Loucy (cell line): ENCODE results near the gene RPS6KA5.

Experiments used
- EZH2phosphoT487 ChIP-seq: fragments of 200-600 bp; IDR thresholded peaks from 2 replicates; pipeline ENCODE4 v1.6.1; 2018; ENCODE audit warnings: antibody characterized with exemption, mild to moderate bottlenecking, moderate library complexity, borderline replicate concordance
- TF ChIP-seq, protein P1 (sequence below): fragments of 200-600 bp; sonication (generic); conservative IDR thresholded peaks from 2 replicates; pipeline ENCODE4 v1.5.1; 2014; ENCODE audit warnings: mild to moderate bottlenecking, antibody characterized with exemption, low read length

DNA sequence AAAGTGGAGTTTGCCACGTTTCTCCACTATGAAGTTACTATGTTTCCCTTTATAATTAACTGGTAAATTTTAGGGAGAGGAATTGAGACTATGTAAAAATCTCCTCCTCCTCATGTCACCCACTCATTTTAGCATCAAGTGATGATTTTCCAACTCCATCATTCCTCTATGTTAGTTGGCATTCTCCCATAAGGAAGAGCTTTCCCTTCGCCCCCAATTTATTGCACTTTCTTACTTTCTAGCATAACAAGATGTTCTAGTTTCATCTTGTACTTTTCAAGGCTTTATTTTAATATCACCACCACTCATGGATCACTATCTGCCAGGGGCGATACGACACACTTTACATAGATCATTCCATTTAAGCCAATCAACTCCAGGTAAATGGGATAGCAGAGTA, 97.1 kb downstream of the RPS6KA5 start:
- TF ChIP-seq, protein P1, sequence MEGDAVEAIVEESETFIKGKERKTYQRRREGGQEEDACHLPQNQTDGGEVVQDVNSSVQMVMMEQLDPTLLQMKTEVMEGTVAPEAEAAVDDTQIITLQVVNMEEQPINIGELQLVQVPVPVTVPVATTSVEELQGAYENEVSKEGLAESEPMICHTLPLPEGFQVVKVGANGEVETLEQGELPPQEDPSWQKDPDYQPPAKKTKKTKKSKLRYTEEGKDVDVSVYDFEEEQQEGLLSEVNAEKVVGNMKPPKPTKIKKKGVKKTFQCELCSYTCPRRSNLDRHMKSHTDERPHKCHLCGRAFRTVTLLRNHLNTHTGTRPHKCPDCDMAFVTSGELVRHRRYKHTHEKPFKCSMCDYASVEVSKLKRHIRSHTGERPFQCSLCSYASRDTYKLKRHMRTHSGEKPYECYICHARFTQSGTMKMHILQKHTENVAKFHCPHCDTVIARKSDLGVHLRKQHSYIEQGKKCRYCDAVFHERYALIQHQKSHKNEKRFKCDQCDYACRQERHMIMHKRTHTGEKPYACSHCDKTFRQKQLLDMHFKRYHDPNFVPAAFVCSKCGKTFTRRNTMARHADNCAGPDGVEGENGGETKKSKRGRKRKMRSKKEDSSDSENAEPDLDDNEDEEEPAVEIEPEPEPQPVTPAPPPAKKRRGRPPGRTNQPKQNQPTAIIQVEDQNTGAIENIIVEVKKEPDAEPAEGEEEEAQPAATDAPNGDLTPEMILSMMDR, result no peak
- no peak for TF ChIP-seq EZH2phosphoT487
